ENCODE measurements around the gene PLEKHH1.

Gene PLEKHH1

DNA sequence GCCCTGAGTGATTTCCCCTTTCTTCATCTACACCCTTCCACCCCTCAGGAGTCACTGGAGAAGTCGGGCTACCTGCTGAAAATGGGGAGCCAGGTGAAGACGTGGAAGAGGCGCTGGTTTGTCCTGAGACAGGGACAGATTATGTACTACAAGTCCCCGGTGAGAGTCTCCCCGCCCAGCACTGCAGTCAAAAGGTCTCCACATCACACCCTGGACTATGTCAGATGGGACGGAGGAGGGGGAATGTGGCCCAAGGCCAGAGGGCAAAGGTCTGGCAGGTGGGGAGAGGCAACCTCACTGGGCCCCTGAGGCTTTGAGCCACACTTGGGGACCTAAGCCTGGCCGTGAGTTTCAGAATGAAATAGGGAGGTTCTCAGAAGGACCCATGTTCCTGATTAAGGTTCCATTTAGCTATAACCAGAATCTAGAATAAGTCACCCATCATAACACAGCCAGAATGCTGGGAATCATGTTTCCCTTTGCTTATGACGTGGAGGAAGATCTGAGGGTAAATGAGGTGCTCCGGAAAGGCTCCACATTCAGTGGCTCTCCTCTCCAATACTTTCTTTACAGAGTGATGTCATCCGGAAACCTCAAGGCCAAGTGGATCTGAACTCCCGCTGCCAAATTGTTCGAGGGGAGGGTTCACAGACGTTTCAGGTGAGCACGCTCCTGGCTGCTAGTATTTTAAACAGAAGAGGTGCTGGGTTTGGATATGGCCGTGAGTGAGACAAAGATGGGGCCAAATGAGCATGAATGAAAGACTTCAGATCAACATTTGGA is 40.3 kb downstream of the PLEKHH1 start:
- DNase-seq: no peak
- H3K27me3 Mint-ChIP-seq: no peaks in the 10 kb centered on the region
- no peak overlapping the region for H3K27ac Mint-ChIP-seq

DNA sequence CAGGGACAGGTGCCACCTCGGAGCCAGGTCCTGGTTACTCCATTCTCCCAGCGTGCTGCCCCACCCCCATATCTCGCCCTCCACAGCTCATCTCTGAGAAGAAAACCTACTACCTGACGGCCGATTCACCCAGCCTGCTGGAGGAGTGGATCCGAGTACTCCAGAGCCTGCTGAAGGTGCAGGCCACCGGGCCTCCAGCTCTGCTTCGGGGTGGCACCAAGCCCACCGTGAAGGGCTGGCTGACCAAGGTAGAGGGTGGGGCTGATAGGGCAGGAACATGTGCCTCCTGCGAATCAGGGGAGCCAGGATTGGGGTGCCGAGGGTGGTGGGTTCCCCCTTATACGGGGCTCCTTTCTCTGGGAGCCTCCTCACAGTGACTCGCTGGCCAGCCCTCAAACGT is 41.1 kb downstream of the PLEKHH1 start:
- Mint-ChIP-seq H3K4me1 (ENCODE audit: low read depth) (no peaks in the 10 kb centered on the region), H3K4me3 (no peak overlapping the region), H3K27me3 (no peaks in the 10 kb centered on the region), H3K9me3 (no peaks in the 10 kb centered on the region), H3K36me3 (ENCODE audit: low read depth) (no peaks in the 10 kb centered on the region), H3K27ac (no peak overlapping the region)
- no peak for DNase-seq

More for the DNA sequence above, 40.3 kb downstream of the PLEKHH1 start:
- no peaks in the 10 kb centered on the region for H3K36me3 Mint-ChIP-seq (ENCODE audit: low read depth)
- H3K4me1 Mint-ChIP-seq (ENCODE audit: low read depth): no peaks in the 10 kb centered on the region
- H3K9me3 Mint-ChIP-seq: no peaks in the 10 kb centered on the region
- no peak overlapping the region for H3K4me3 Mint-ChIP-seq

DNA sequence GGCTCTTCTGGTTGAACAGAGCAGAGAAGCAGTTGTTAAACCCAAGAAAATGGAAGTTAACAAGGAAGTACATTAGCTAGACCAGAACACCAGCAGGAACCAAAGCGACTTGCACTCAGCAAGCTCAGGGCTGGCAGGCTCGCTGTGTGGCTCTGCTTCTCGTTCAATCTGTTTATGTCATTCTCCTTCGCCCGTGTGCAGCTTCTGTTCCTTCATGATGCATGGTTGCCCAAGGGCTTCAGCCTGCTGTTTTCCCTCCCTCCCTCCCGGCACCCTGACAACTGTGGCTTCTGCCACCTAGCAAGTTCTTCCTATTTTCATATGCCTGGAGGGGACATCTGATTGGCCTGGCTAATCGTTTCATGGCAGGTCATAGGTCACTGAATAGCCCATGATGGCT is 41.7 kb downstream of the PLEKHH1 start:
- Mint-ChIP-seq H3K27me3 (no peaks in the 10 kb centered on the region), H3K9me3 (no peaks in the 10 kb centered on the region), H3K4me1 (ENCODE audit: low read depth) (no peaks in the 10 kb centered on the region), H3K4me3 (no peak overlapping the region), H3K36me3 (ENCODE audit: low read depth) (no peaks in the 10 kb centered on the region), H3K27ac (no peak overlapping the region)
- DNase-seq: no peak

DNA sequence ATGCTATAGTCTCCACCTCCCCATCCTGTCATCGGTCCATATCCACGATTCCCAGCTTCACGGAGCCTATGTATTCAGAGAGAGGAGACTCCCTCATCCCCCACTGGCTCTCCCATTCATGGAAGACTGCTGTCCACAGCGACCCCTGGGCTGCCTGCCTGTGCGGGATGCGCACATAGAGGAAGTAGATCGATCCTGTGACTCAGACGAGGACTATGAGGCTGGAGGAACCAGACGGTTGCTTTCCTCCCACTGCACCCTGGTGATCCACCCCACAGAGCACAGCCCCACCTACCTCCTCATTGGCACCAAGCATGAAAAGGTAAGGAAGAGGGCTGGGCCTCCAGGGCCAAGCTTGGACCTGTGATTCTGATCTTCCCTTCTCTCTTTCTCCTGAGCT is 42.6 kb downstream of the PLEKHH1 start:
- Mint-ChIP-seq H3K9me3 (no peaks in the 10 kb centered on the region), H3K27me3 (no peaks in the 10 kb centered on the region), H3K27ac (no peak overlapping the region), H3K4me1 (ENCODE audit: low read depth) (no peaks in the 10 kb centered on the region), H3K4me3 (no peak overlapping the region), H3K36me3 (ENCODE audit: low read depth) (no peaks in the 10 kb centered on the region)
- DNase-seq: no peak

DNA sequence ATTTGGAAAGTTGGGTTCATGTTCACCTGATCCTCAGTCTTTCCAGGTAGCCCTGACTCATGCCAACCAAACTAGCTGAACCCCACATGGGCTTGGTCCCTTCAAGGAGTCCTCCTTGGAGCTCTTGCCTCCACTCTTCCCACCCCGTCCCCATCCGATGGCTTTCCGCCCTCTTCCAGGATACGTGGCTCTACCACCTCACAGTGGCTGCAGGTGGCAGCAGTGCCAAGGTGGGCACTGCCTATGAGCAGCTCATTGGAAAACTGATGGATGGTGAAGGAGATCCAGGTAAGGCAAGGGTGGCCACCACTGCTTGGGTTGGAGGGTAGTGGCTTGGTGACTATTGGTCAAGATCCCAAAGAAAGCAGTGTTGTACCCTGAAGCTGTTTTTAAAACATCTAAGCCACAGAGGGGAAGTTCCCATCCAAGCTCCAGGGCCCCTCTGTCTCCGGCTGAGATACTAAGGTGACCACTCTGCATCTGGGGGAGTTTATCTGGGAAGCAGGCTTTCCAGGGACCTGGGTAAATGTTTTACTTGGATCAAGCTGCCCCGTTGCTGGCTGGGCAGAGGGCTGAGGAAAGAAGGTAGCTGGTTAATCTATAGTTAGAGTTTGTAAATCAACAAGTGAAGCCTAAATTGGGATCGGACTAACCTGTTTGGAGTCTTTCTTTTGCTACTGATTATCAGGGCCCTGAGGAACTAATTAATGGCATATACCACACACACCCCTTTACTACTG is 43.3 kb downstream of the PLEKHH1 start:
- Mint-ChIP-seq H3K4me3 (no peak overlapping the region), H3K36me3 (ENCODE audit: low read depth) (no peaks in the 10 kb centered on the region), H3K27ac (no peak overlapping the region)

DNA sequence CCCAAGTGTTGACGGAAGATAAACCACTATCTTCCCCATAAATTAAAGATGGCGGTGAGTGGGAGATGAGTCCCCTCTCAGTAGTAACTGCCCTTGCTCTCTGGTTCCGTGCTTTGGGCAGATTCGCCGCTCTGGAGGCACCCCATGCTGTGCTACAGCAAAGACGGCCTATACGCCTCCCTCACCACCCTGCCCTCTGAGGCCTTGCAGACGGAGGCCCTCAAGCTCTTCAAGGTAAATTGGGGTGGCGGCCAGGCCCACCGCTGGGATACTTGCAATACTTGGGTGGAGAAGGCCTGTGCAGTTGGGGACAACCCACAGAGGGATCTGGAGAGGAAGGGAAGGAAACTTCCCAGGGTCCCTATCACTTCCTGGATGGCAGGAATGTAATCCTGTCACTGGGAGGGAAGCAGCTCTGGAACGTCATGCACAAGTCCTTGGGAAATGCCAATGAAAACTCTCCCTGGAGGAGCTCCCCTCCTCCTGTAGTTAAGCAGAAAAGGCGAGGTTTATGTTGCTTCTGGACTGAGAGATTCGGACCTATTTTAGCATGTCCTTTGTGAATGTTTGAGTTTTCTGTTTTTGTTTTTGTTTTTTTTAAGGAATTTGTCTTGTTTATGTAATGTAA is 44.2 kb downstream of the PLEKHH1 start:
- Mint-ChIP-seq H3K9me3 (no peaks in the 10 kb centered on the region), H3K27me3 (no peaks in the 10 kb centered on the region), H3K36me3 (ENCODE audit: low read depth) (no peaks in the 10 kb centered on the region), H3K4me1 (ENCODE audit: low read depth) (no peaks in the 10 kb centered on the region), H3K4me3 (no peak overlapping the region), H3K27ac (no peak overlapping the region)
- no peak for DNase-seq

More for the DNA sequence above, 43.3 kb downstream of the PLEKHH1 start:
- no peaks in the 10 kb centered on the region for H3K9me3 Mint-ChIP-seq
- DNase-seq: no peak
- no peaks in the 10 kb centered on the region for H3K4me1 Mint-ChIP-seq (ENCODE audit: low read depth)
- H3K27me3 Mint-ChIP-seq: no peaks in the 10 kb centered on the region

DNA sequence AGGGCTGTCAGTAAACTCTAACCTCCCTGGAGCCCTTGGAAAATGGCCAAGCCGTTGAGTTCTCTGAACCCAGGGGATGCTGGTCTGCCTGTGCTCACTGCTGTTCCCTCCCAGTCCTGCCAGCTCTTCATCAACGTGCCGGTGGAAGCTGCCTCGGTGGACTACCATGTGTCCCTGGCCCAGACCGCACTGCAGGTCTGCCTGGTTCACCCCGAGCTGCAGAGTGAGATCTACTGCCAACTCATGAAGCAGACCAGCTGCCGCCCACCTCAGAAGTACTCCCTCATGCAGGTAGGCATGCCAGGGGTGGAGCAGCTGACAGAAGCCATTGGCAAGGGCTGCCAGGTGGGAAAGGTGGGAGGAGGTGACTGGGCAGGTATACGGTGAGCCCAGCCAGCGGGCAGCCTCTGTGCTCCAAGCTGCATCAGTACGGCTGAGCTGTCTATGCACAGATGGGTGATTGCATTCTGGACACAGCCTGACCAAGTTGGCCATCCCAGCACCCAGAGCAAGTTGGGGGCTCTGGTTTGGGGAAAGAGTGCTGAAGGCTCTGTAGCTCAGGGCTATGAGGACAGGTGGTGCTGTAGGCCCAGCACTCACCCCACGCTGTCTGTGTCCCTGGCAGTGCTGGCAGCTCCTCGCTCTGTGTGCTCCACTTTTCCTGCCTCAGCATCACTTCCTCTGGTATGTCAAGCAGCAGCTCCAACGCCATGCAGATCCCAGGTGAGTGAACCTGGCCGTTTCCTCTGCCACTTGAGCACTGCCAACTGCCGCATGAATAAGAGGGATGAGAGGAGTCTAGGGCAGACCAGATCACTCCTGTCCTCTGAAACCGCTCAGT is 45.0 kb downstream of the PLEKHH1 start:
- H3K27ac Mint-ChIP-seq: no peak overlapping the region
- no peaks in the 10 kb centered on the region for H3K4me1 Mint-ChIP-seq (ENCODE audit: low read depth)
- H3K36me3 Mint-ChIP-seq (ENCODE audit: low read depth): no peaks in the 10 kb centered on the region

DNA sequence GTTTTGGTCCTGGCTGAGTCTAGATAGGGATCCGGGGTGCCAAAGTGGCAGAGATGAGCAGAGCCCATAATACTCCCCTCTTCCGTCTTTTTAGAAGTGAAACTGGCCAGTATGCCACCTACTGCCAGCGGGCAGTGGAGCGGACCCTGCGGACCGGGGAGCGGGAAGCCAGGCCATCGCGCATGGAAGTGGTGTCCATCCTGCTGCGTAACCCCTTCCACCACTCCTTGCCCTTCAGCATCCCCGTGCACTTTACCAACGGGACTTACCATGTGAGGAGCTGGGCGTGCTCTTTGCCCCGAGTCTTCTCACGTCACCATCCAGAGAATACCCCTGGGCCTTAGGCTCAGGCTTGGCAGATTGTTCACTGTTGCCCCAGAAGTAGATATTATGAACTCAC is 46.0 kb downstream of the PLEKHH1 start:
- H3K27me3 Mint-ChIP-seq: no peaks in the 10 kb centered on the region
- H3K27ac Mint-ChIP-seq: no peak overlapping the region
- H3K4me3 Mint-ChIP-seq: no peak overlapping the region
- DNase-seq: no peak
- H3K9me3 Mint-ChIP-seq: no peaks in the 10 kb centered on the region
- no peaks in the 10 kb centered on the region for H3K4me1 Mint-ChIP-seq (ENCODE audit: low read depth)
- H3K36me3 Mint-ChIP-seq (ENCODE audit: low read depth): no peaks in the 10 kb centered on the region

More for the DNA sequence above, 45.0 kb downstream of the PLEKHH1 start:
- Mint-ChIP-seq H3K9me3 (no peaks in the 10 kb centered on the region), H3K4me3 (no peak overlapping the region), H3K27me3 (no peaks in the 10 kb centered on the region)
- DNase-seq: no peak

DNA sequence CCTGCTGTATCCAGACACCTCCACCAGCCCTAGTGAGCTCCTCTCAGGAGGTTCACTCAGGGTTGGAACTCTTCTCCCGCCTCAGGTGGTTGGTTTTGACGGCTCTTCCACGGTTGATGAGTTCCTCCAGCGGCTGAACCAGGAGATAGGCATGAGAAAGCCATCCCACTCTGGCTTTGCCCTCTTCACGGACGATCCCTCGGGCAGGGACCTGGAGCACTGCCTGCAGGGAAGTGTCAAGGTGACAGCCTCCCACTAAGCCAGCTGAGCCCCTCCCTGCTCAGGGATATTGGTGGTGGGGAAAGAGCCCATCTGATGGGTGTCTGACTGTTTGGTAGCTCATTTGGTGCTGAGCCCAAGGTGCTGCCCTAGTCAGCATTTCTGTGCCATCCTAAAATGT is 46.5 kb downstream of the PLEKHH1 start:
- Mint-ChIP-seq H3K4me1 (ENCODE audit: low read depth) (no peaks in the 10 kb centered on the region), H3K9me3 (no peaks in the 10 kb centered on the region), H3K27me3 (no peaks in the 10 kb centered on the region), H3K27ac (no peak overlapping the region), H3K4me3 (no peak overlapping the region), H3K36me3 (ENCODE audit: low read depth) (no peaks in the 10 kb centered on the region)
- DNase-seq: no peak

DNA sequence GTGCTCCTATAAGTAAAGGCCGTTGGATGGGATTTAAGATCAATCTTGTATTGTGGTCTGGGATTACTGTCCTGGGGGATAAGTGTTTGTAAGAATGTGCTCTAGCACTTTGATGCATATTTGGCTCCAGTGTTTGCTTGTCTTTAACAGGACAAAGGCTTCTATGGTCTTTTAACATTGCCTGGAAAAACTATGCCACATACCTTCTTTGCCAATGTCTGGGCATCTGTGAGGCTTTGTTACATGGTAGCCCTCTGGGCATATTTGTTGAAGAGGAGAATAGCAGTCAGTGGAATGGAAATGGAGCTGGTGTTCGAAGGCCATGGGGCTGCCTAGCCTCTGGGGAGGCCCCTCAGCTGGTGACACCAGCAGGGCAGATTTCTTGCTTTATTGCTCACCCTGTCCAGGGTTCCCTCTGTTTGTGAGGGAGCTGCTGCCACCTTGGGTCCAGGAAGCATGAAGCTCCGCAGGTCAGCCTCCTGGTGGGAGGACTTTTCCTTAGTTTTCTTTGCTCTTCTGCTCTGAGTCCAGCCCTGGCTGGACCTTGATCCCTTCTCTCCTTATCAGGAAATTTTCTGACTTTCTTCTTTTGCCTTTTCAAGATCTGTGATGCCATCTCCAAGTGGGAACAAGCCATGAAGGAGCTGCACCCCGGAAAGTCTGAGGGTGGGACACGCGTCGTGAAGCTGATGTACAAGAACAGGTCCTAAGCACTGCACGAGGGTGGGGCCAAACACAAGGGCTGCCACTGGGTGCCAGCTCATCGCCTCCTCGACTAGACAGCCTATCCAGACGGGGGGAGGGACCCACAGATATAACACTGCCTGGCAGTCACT is 47.5 kb downstream of the PLEKHH1 start:
- Mint-ChIP-seq H3K36me3 (ENCODE audit: low read depth) (no peaks in the 10 kb centered on the region), H3K9me3 (no peaks in the 10 kb centered on the region), H3K27me3 (no peaks in the 10 kb centered on the region), H3K4me1 (ENCODE audit: low read depth) (no peaks in the 10 kb centered on the region), H3K27ac (no peak overlapping the region), H3K4me3 (no peak overlapping the region)
- no peak for DNase-seq

DNA sequence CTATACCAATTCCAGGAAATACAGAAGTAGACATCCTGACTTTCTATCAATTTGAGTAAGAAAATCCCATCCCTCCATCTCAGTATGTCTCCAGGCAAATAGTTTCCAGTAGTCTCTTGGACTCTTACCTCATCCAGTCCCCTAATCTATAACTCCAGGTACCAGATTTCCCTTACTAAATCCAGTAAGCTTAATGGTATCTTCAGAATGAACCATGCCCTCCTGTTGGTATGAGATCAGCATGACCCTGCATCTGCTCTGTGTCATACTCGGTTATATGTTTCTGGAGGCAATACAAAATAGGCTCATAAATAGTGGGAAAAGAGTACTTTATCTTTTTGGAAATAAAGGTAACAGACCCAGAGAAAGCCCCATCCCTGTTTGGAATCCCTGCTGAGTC is 48.6 kb downstream of the PLEKHH1 start:
- H3K27me3 Mint-ChIP-seq: no peaks in the 10 kb centered on the region
- H3K4me3 Mint-ChIP-seq: no peak overlapping the region
- no peaks in the 10 kb centered on the region for H3K4me1 Mint-ChIP-seq (ENCODE audit: low read depth)
- DNase-seq: no peak
- no peaks in the 10 kb centered on the region for H3K9me3 Mint-ChIP-seq
- no peak overlapping the region for H3K27ac Mint-ChIP-seq
- H3K36me3 Mint-ChIP-seq (ENCODE audit: low read depth): peaks cover 3% of the 10 kb centered on the region

DNA sequence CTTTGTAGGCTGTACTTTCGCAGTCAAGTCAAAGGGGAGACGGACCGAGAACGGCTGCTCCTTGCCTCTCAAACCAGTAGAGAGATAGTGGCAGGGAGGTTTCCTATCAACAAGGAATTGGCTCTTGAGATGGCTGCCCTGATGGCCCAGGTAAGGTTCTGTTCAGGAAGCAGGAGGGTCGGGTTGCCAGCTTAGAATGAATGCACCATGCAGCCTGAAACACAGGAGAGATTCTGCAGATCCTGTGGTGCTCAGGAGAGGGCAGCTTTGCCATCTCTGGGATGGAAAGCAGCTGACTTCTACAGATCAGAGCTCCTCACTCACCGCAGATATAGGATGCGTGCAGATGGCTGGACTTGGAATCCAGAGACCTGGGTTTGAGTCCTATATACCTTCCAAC is 49.0 kb downstream of the PLEKHH1 start:
- no peak overlapping the region for H3K4me3 Mint-ChIP-seq
- DNase-seq: no peak
- H3K9me3 Mint-ChIP-seq: no peaks in the 10 kb centered on the region
- H3K27me3 Mint-ChIP-seq: no peaks in the 10 kb centered on the region
- H3K27ac Mint-ChIP-seq: no peak overlapping the region
- no peaks in the 10 kb centered on the region for H3K4me1 Mint-ChIP-seq (ENCODE audit: low read depth)
- peaks cover 4% of the 10 kb centered on the region for H3K36me3 Mint-ChIP-seq (ENCODE audit: low read depth)

DNA sequence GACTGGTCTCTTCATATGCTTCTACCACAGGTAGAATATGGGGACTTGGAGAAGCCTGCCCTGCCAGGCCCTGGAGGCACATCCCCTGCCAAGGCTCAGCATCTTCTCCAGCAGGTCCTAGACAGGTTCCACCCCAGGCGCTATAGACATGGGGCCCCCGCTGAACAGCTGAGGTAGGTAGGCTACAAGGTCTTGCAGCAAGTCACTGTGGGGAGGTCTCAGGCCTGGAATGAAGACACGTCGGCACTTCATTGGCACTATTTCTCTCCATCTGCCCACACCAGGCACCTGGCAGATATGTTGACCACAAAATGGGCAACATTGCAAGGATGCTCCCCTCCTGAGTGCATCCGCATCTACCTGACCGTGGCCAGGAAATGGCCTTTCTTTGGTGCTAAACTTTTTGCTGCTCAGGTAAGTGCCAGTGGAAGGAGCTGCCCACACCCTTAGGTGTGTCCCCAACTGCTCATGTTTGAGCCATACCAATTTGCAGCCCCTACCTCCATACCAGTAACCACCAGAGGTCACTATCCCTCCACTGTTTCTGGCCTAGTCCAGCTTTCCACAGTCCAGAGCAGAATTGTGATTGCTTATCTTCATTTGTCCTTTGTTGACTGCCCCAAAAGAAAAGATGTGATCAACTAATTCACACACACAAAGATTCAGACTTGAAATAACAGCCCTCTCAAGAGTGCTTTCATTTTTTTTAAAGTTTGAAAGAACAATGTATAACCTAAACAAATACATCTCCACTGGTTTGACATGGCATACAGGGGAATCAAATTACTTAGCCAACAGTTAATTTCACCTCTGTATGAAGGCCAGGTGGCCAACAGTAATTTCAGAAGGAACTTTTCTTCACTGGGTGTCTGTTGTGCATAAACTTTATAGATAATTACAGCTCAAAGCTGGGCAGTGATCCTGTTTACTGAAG is 50.9 kb downstream of the PLEKHH1 start:
- peaks cover 19% of the 10 kb centered on the region for H3K36me3 Mint-ChIP-seq (ENCODE audit: low read depth)
- no peaks in the 10 kb centered on the region for H3K27me3 Mint-ChIP-seq
- H3K4me3 Mint-ChIP-seq: no peak overlapping the region
- no peak for DNase-seq
- no peaks in the 10 kb centered on the region for H3K4me1 Mint-ChIP-seq (ENCODE audit: low read depth)
- H3K9me3 Mint-ChIP-seq: no peaks in the 10 kb centered on the region
- H3K27ac Mint-ChIP-seq: no peak overlapping the region
